H9 (cell line): ENCODE results near the gene FBP2. TPM values are rescaled to one million over a fixed set of nuclear protein-coding genes. Genes with fewer than 3 reads are reported as not detected.

Experiments
- DNase-seq: peaks from one replicate; pipeline ENCODE4 v3.0.0-alpha.2; 2017
- H2AFZ ChIP-seq: one replicate; pipeline ENCODE4 v1.6.1; 2013; ENCODE audit warnings: mild to moderate bottlenecking, low read length, control low read depth, moderate library complexity
- H2AK5ac ChIP-seq: 2 replicates; pipeline ENCODE4 v1.6.1; 2013; ENCODE audit warnings: low read length, control low read depth, mixed read lengths; ENCODE audit not compliant: insufficient read length
- H2BK120ac ChIP-seq: one replicate; pipeline ENCODE4 v1.6.1; 2013; ENCODE audit warnings: low read depth, mild to moderate bottlenecking, low read length, control low read depth, inconsistent platforms; ENCODE audit not compliant: poor library complexity, severe bottlenecking
- H2BK12ac ChIP-seq: 2 replicates; pipeline ENCODE4 v1.6.1; 2013; ENCODE audit warnings: low read length, control low read depth, mixed read lengths, low read depth; ENCODE audit not compliant: insufficient read length
- H2BK15ac ChIP-seq: 2 replicates; pipeline ENCODE4 v1.6.1; 2013; ENCODE audit warnings: low read depth, low read length, control low read depth
- H2BK20ac ChIP-seq: one replicate; pipeline ENCODE4 v1.6.1; 2013; ENCODE audit warnings: low read depth, mild to moderate bottlenecking, low read length, control low read depth, inconsistent platforms; ENCODE audit not compliant: poor library complexity, severe bottlenecking
- H2BK5ac ChIP-seq: 2 replicates; pipeline ENCODE4 v1.6.1; 2013; ENCODE audit warnings: low read length, control low read depth, mixed read lengths; ENCODE audit not compliant: insufficient read length
- H3K14ac ChIP-seq: 2 replicates; pipeline ENCODE4 v1.6.1; 2013; ENCODE audit warnings: low read length, control low read depth; ENCODE audit not compliant: insufficient read depth
- H3K18ac ChIP-seq: 2 replicates; pipeline ENCODE4 v1.6.1; 2013; ENCODE audit warnings: low read depth, mild to moderate bottlenecking, mixed read lengths, low read length, control low read depth; ENCODE audit not compliant: insufficient read length
- H3K23ac ChIP-seq: 2 replicates; pipeline ENCODE4 v1.6.1; 2013; ENCODE audit warnings: low read length, control low read depth, mixed read lengths, low read depth; ENCODE audit not compliant: insufficient read length
- H3K23me2 ChIP-seq: 2 replicates; pipeline ENCODE4 v1.6.1; 2013; ENCODE audit warnings: low read depth, mild to moderate bottlenecking, mixed read lengths, low read length, control low read depth; ENCODE audit not compliant: insufficient read length, poor library complexity, severe bottlenecking
- H3K27ac ChIP-seq: 2 replicates; pipeline ENCODE4 v1.5.1; 2013; ENCODE audit warnings: low read length, control low read depth, mixed read lengths, low read depth; ENCODE audit not compliant: insufficient read length
- H3K27me3 ChIP-seq: 2 replicates; pipeline ENCODE4 v1.6.1; 2013; ENCODE audit warnings: low read length, control low read depth, inconsistent platforms; ENCODE audit not compliant: insufficient read depth
- H3K4ac ChIP-seq: 2 replicates; pipeline ENCODE4 v1.6.1; 2013; ENCODE audit warnings: low read depth, mild to moderate bottlenecking, control low read depth, inconsistent platforms, low read length, moderate library complexity
- H3K4me1 ChIP-seq: 2 replicates; pipeline ENCODE4 v1.6.1; 2013; ENCODE audit warnings: low read length, control low read depth, inconsistent platforms; ENCODE audit not compliant: insufficient read depth
- H3K4me2 ChIP-seq: 2 replicates; pipeline ENCODE4 v1.6.1; 2013; ENCODE audit warnings: low read length, control low read depth, mixed read lengths; ENCODE audit not compliant: insufficient read length, insufficient read depth
- H3K56ac ChIP-seq: 2 replicates; pipeline ENCODE4 v1.6.1; 2013; ENCODE audit warnings: low read depth, mild to moderate bottlenecking, mixed read lengths, low read length, control low read depth; ENCODE audit not compliant: insufficient read length
- H3K79me1 ChIP-seq: 2 replicates; pipeline ENCODE4 v1.6.1; 2013; ENCODE audit warnings: low read depth, mild to moderate bottlenecking, moderate library complexity, low read length, control low read depth, inconsistent platforms; ENCODE audit not compliant: insufficient read depth, poor library complexity, severe bottlenecking
- H3K79me2 ChIP-seq: 2 replicates; pipeline ENCODE4 v1.6.1; 2013; ENCODE audit warnings: low read length, control low read depth, inconsistent platforms; ENCODE audit not compliant: insufficient read depth
- H3K9ac ChIP-seq: 2 replicates; pipeline ENCODE4 v1.6.1; 2013; ENCODE audit warnings: low read length, control low read depth, mixed read lengths; ENCODE audit not compliant: insufficient read length; ENCODE audit errors: extremely low read depth
- H3K9me3 ChIP-seq: one replicate; pipeline ENCODE4 v1.6.1; 2013; ENCODE audit warnings: low read depth, low read length, inconsistent platforms; ENCODE audit not compliant: control insufficient read depth
- H3T11ph ChIP-seq: one replicate; pipeline ENCODE4 v1.6.1; 2013; ENCODE audit warnings: mild to moderate bottlenecking, low read length, control low read depth, inconsistent platforms
- H4K20me1 ChIP-seq: one replicate; pipeline ENCODE4 v1.6.1; 2013; ENCODE audit not compliant: control insufficient read depth, insufficient read length, insufficient read depth
- H4K5ac ChIP-seq: 2 replicates; pipeline ENCODE4 v1.6.1; 2013; ENCODE audit warnings: low read depth, mild to moderate bottlenecking, mixed read lengths, low read length, control low read depth; ENCODE audit not compliant: insufficient read length
- H4K8ac ChIP-seq: replicated peaks from 2 replicates; pipeline ENCODE4 v1.6.1; 2013; ENCODE audit warnings: low read length, control low read depth, mixed read lengths, low read depth; ENCODE audit not compliant: insufficient read length
- H4K91ac ChIP-seq: 2 replicates; pipeline ENCODE4 v1.6.1; 2013; ENCODE audit warnings: low read depth, mild to moderate bottlenecking, moderate library complexity, mixed read lengths, low read length, control low read depth; ENCODE audit not compliant: insufficient read length
- H3K27ac Mint-ChIP-seq, 3 experiments: 2 replicates in 2 of 3; 3 replicates in 1 of 3; pipeline ENCODE4 v1.8.0; 2020 to 2021; ENCODE audit warnings: mixed read lengths in 3 of 3, mild to moderate bottlenecking in 1 of 3, moderate library complexity in 1 of 3
- H3K27me3 Mint-ChIP-seq: 2 replicates; pipeline ENCODE4 v1.8.0; 2021; ENCODE audit warnings: low read depth, mild to moderate bottlenecking, moderate library complexity, mixed read lengths
- H3K36me3 Mint-ChIP-seq, 3 experiments: 2 replicates in 2 of 3; 3 replicates in 1 of 3; pipeline ENCODE4 v1.8.0; 2020 to 2021; ENCODE audit warnings: low read depth in 3 of 3, mixed read lengths in 3 of 3; ENCODE audit not compliant: insufficient read depth in 1 of 3
- H3K4me1 Mint-ChIP-seq, 2 experiments: 2 replicates each; pipeline ENCODE4 v1.8.0; 2020; ENCODE audit warnings: mixed read lengths in 2 of 2
- H3K4me3 Mint-ChIP-seq, 2 experiments: 2 replicates in 1 of 2; 3 replicates in 1 of 2; pipeline ENCODE4 v1.8.0; 2020 to 2021; ENCODE audit warnings: mild to moderate bottlenecking in 2 of 2, mixed read lengths in 2 of 2, moderate library complexity in 1 of 2
- H3K9me3 Mint-ChIP-seq, 2 experiments: 2 replicates in 1 of 2; 3 replicates in 1 of 2; pipeline ENCODE4 v1.8.0; 2020; ENCODE audit warnings: mild to moderate bottlenecking in 2 of 2, mixed read lengths in 2 of 2, moderate library complexity in 1 of 2
- CTCF ChIP-seq: fragments of 200-600 bp; sonication (generic); conservative IDR thresholded peaks from 3 replicates; pipeline ENCODE4 v1.8.0; 2021; ENCODE audit warnings: antibody characterized with exemption, mild to moderate bottlenecking
- WGBS: extraction: QIAGEN DNeasy Blood & Tissue Kit; methylation state at CpG from one replicate; pipeline ENCODE4 v1.1.7; 2013; ENCODE audit warnings: missing lambda C conversion rate, low lambda C conversion rate, mixed read lengths; ENCODE audit not compliant: insufficient read length; ENCODE audit errors: extremely low coverage; 5-methylcytosine and 5-hydroxymethylcytosine counted together
- total RNA-seq: library from RNA; stranded (reverse); gene quantifications from 2 replicates; pipeline ENCODE4 v1.2.1, GENCODE V29; 2021

The FBP2 gene
- total RNA-seq, 1 experiment from 2014 or later: not detected

GRCh38 chr9:94607423-94607691, 13.7 kb upstream of the FBP2 start:
- Mint-ChIP-seq H3K27me3 (peaks cover 30% of the 10 kb centered on the region), H3K27ac (no peak overlapping the region), H3K36me3 (no peaks in the 10 kb centered on the region), H3K9me3 (no peaks in the 10 kb centered on the region), H3K4me1 (peaks cover 22 to 35% of the 10 kb centered on the region in 2 experiments), H3K4me3 (no peak overlapping the region)
- DNase-seq: no peak
- no peak for TF ChIP-seq CTCF
- Histone ChIP-seq H2BK15ac (no peak overlapping the region), H4K20me1 (no peaks in the 10 kb centered on the region), H2AK5ac (no peak overlapping the region), H3K4me1 (no peaks in the 10 kb centered on the region; the same call in 1 of the 2 replicates), H2BK5ac (no peak overlapping the region), H3K9ac (no peak overlapping the region), H3K79me2 (no peaks in the 10 kb centered on the region; the same call in 1 of the 2 replicates), H3K27me3 (no peaks in the 10 kb centered on the region), H2BK20ac (no peak overlapping the region), H3K4ac (no peak overlapping the region), H2AFZ (peak overlapping the region; percentile 17), H2BK12ac (no peak overlapping the region), H3K27ac (no peak overlapping the region), H3K23ac (no peak overlapping the region), H3K4me2 (no peak overlapping the region), H4K8ac (no peak overlapping the region), H3K79me1 (no peaks in the 10 kb centered on the region), H4K5ac (no peak overlapping the region), H3K23me2 (no peaks in the 10 kb centered on the region), H4K91ac (no peak overlapping the region), H3T11ph (no peak overlapping the region), H3K9me3 (no peaks in the 10 kb centered on the region), H3K14ac (no peak overlapping the region), H2BK120ac (no peak overlapping the region), H3K18ac (no peak overlapping the region), H3K56ac (no peak overlapping the region)
- no CpG with 5 or more reads among the region's 8 CpGs for WGBS
